Measurements from ENCODE around the gene STX4.

The STX4 gene

DNA sequence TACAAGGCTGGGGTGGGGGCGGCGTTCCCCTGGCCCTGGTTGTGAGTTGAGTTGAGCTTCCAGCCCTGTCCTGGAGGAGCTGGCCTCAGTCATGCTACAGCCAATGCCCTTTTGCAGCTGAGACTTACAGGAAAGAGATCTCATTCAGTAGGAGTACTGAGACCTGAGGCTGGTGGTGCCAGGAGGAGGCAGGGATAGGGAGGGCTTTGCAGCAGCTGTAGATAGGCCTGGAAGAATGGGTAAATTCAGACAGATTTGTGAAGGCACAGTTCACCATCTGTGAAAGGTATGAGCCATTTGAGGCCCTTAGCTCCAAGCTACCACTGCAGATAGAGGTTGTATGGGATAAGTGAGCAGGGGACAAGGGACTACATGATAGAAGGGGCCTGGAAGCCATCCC is 5.6 kb downstream of the STX4 start:
- TF ChIP-seq, protein P1, sequence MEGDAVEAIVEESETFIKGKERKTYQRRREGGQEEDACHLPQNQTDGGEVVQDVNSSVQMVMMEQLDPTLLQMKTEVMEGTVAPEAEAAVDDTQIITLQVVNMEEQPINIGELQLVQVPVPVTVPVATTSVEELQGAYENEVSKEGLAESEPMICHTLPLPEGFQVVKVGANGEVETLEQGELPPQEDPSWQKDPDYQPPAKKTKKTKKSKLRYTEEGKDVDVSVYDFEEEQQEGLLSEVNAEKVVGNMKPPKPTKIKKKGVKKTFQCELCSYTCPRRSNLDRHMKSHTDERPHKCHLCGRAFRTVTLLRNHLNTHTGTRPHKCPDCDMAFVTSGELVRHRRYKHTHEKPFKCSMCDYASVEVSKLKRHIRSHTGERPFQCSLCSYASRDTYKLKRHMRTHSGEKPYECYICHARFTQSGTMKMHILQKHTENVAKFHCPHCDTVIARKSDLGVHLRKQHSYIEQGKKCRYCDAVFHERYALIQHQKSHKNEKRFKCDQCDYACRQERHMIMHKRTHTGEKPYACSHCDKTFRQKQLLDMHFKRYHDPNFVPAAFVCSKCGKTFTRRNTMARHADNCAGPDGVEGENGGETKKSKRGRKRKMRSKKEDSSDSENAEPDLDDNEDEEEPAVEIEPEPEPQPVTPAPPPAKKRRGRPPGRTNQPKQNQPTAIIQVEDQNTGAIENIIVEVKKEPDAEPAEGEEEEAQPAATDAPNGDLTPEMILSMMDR (IDR thresholded peaks at IDR 0.05) = no peak

- TF ChIP-seq, protein P1 (IDR thresholded peaks at IDR 0.05) = no peak
Observed at GRCh38 chr16:31042866-31043265, 9.5 kb downstream of the STX4 start.

DNA sequence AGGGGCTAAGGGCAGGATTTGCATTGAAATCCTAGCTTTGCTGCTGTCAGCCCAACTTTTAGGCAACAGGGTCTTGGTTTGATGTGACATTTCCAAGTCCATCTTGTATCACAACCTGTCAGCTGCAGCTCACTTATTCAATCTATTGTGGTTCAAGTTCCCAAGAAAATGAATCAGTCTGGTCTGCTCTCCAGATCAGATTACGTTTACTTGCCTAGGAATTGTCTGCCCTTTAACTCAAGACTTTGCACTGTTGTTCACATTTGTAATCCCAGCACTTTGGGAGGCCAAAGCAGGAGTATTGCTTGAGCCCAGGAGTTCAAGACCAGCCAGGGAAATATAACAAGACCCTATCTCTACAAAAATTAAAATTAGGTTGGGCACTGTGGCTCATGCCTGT is 10.0 kb downstream of the STX4 start:
- TF ChIP-seq, protein P1 (IDR thresholded peaks at IDR 0.05) = no peak

DNA sequence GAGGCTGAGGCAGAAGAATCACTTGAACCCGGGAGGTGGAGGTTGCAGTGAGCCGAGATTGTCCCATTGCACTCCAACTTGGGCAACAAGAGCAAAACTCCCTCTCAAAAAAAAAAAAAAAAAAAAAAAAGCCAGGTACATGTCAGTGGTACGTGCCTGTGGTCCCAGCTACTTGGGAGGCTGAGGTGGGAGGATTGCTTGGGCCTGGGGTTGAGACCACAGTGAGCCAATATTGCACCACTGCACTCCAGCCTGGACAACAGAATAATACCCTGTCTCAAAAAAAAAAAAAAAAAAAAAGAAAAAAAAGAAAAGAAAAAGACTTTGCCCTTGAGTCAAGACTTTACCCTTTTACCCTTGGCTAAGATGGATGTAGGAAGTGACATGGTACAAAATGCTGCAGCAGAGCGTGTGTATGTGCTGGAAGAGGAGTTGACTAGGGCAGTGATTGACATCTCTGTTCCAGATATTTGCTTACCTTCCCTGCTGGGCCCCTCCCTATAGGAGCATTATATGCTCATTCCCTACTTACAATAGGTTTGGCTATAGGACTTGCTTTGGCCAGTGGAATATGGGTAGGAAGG is 10.6 kb downstream of the STX4 start:
- TF ChIP-seq, protein P1 (IDR thresholded peaks at IDR 0.05) = no peak

DNA sequence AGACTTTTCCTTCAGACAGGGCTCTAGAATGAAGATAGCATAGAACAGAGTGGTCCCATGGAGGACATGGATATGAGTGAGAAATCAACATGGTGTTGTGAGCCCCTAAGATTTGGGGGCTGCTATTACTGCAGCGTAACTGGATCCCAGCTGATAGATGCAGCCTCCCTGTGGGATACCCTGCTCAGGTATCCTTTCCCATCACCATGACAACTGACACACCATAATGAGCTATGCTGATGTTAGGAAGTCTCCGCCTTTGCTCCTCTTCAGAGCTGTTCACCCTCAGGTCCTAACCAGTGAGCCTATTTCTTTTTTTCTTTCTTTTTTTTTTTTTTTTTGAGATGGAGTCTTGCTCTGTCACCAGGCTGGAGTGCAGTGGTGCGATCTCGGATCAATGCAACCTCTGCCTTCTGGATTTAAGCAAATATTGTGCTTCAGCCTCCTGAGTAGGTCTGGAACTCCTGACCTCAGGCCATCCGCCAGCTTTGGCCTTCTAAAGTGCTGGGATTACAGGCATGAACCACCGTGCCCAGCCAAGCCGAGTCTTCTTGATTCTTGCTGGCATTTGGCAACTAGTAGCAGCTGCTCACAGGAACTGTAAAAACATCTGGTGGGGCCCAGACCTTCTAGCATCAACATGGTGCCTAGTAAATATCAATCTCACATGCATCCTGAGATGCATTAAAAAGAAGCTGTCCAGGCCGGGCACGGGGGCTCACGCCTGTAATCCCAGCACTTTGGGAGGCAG is 17.1 kb downstream of the STX4 start:
- TF ChIP-seq, protein P1 (IDR thresholded peaks at IDR 0.05) = no peak

GRCh38 chr16:31052114-31052513 is 18.8 kb downstream of the STX4 start:
- TF ChIP-seq, protein P1 (IDR thresholded peaks at IDR 0.05) = no peak

DNA sequence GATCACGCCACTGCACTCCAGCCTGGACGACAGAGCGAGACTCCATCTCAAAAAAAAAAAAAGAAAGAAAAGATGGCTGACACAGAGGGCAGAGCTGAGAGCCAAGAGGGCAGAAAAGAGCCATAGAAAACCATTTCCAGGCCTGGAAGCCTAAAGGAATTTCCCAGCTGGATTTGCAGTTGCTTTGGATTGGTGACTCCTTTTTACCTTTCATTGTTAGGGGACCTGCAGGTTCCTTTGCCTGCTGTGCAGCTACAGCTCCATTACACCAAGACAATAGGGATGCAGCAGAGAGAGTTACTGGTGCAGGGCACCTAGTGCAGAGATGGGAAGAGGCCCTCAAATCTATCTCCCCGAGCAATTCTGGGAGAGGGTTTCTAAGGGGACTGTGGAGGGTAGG is 22.3 kb downstream of the STX4 start:
- TF ChIP-seq, protein P1 (IDR thresholded peaks at IDR 0.05) = no peak
